Measurements from ENCODE around the gene CYP1A1.
A peak's percentile ranks its signal among the peaks of the same experiment; 100 is the strongest.

Gene CYP1A1

DNA sequence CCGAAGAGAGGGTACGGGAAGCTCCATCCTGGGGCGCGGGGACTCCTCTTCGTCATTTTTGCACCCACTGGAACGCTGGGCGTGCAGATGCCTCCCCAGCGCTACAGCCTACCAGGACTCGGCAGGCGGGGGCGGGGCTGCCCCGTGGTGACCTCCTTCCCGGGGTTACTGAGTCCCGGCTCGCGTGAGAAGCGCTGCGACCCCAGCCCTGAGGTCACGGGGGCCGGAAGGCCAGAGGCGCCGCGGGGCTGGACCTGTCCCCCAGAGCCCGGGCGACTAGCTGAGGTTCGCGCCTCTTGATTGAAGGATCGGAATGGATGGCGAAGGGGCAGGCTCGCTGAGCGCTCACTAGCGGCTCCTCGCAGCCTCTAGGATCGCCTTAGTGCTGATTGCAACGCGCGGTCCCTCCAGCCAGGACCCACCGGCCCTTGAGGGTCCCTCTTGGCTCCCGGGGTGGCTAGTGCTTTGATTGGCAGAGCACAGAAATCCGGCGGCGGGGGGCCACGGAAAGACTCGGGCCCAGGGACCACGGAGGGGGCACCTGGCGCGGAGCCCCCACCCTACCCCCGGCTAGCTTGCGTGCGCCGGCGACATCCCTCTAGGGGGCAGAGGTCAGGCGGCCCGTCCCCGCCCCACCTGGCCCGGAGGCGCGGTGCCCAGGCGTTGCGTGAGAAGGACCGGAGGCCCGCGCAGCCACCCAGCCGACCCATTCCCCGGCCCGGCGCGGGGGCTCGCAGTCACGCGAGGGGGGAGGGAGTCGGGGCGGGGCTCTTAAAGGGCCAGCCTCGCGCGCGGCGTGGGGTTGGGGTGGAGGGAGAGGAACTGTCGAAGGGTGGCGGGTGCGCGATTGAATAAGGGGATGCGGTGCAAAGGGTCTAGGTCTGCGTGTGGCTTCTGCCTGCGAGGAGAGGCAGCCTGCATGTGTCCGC is 781 bp upstream of the CYP1A1 start:
- H3K9me3 Mint-ChIP-seq = no peaks in the 10 kb centered on the region
- H3K4me1 Mint-ChIP-seq (ENCODE audit: low read depth) = peaks cover 12% of the 10 kb centered on the region
- peak; percentile 83 for DNase-seq
- peak overlapping the region; percentile 74 for H3K27ac Mint-ChIP-seq
- peak overlapping the region; percentile 72 for H3K4me3 Mint-ChIP-seq
- H3K36me3 Mint-ChIP-seq (ENCODE audit: low read depth) = no peaks in the 10 kb centered on the region
- H3K27me3 Mint-ChIP-seq = peaks cover 18% of the 10 kb centered on the region

DNA sequence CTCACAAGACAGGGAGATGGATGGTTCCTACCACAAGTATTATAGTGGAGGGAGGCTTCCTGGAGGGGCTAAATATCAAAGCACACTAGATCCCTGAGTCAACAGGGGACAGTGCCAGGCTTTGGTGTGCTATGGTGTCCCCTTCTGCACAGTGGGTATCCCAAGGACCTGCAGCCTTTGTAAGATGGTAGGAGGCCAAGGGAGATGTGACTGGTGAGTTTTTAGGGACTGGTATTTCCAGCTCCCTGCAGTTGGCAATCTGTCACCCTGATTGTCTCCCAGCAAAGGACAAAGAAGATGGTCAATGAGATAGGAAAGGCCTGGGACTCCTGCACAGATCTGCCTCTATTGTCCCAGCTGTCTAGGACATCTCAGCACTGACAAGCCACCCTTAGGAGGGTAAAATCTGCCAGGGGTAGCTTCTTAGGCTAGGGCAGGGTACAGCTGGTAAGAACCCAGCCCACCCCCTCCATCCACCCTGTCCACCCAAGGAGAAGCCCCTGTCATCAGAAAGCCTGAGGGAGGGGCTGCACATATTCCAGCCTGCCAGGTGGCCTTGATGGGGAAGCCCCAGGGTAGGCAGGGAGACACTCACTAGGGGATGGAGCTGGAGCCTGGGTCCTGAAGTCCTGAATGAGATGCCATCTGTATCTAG is 631 bp downstream of the CYP1A1 start:
- Mint-ChIP-seq H3K9me3 (no peaks in the 10 kb centered on the region), H3K27me3 (peaks cover 12% of the 10 kb centered on the region), H3K27ac (peak overlapping the region; percentile 41), H3K36me3 (ENCODE audit: low read depth) (no peaks in the 10 kb centered on the region), H3K4me1 (ENCODE audit: low read depth) (peaks cover 12% of the 10 kb centered on the region), H3K4me3 (peak overlapping the region; percentile 72)
- DNase-seq = peak; percentile 37

GRCh38 chr15:74723754-74724334 is 1.5 kb downstream of the CYP1A1 start:
- DNase-seq = no peak
- H3K9me3 Mint-ChIP-seq = no peaks in the 10 kb centered on the region
- no peak overlapping the region for H3K27ac Mint-ChIP-seq
- peaks cover 12% of the 10 kb centered on the region for H3K27me3 Mint-ChIP-seq
- no peak overlapping the region for H3K4me3 Mint-ChIP-seq
- H3K4me1 Mint-ChIP-seq (ENCODE audit: low read depth) = peaks cover 12% of the 10 kb centered on the region
- no peaks in the 10 kb centered on the region for H3K36me3 Mint-ChIP-seq (ENCODE audit: low read depth)

DNA sequence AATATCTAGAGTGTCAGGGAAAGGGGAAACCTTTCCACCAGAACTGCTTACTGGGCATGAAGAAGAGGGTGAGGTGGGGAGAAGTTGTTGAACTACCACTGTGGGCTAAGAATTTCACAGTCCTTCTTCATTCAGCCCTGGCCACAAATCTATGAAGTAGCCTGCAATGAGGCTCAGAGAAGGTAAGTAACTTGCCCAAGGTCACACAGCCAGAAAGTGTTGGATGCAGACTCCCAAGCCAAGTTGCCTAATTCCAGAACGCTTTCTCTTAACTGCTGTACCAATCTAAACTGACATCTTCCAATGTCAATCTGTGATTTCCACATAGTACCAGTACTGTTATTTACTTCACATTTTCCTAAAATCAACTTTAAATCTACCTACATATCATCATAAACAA is 2.1 kb downstream of the CYP1A1 start:
- peaks cover 12% of the 10 kb centered on the region for H3K27me3 Mint-ChIP-seq
- no peaks in the 10 kb centered on the region for H3K36me3 Mint-ChIP-seq (ENCODE audit: low read depth)
- H3K9me3 Mint-ChIP-seq = no peaks in the 10 kb centered on the region
- H3K27ac Mint-ChIP-seq = no peak overlapping the region
- H3K4me1 Mint-ChIP-seq (ENCODE audit: low read depth) = peaks cover 12% of the 10 kb centered on the region
- no peak overlapping the region for H3K4me3 Mint-ChIP-seq
- no peak for DNase-seq

GRCh38 chr15:74722591-74722990 is 2.7 kb downstream of the CYP1A1 start:
- Mint-ChIP-seq H3K9me3 (no peaks in the 10 kb centered on the region), H3K4me1 (ENCODE audit: low read depth) (peaks cover 12% of the 10 kb centered on the region), H3K27me3 (peaks cover 7% of the 10 kb centered on the region), H3K36me3 (ENCODE audit: low read depth) (no peaks in the 10 kb centered on the region), H3K27ac (no peak overlapping the region), H3K4me3 (no peak overlapping the region)
- no peak for DNase-seq

GRCh38 chr15:74716651-74717050 is 8.7 kb downstream of the CYP1A1 start:
- H3K27ac Mint-ChIP-seq = no peak overlapping the region
- H3K36me3 Mint-ChIP-seq (ENCODE audit: low read depth) = no peaks in the 10 kb centered on the region
- no peaks in the 10 kb centered on the region for H3K27me3 Mint-ChIP-seq
- no peak overlapping the region for H3K4me3 Mint-ChIP-seq
- H3K9me3 Mint-ChIP-seq = no peaks in the 10 kb centered on the region
- no peaks in the 10 kb centered on the region for H3K4me1 Mint-ChIP-seq (ENCODE audit: low read depth)
- no peak for DNase-seq

DNA sequence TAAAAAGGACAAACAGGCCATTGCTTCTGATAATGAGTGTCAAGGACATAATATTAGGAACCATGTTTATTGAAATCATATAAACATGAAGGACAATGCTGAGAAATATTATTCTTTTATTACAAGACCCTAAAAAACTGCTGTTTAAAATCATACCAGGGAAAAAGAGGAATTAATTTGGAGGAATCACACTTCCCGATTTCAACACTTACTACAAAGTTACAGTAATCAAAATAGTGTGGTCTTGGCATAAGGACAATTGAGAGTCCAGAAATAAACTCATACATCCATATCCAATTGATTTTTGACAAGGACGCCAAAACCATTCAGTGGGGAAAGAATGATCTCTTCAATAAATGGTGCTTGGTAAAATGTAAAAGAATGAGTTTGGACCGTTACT is 13.0 kb downstream of the CYP1A1 start:
- no peak overlapping the region for H3K27ac Mint-ChIP-seq
- no peak overlapping the region for H3K4me3 Mint-ChIP-seq
- H3K9me3 Mint-ChIP-seq = no peaks in the 10 kb centered on the region
- no peaks in the 10 kb centered on the region for H3K36me3 Mint-ChIP-seq (ENCODE audit: low read depth)
- H3K27me3 Mint-ChIP-seq = peaks cover 2% of the 10 kb centered on the region
- DNase-seq = no peak
- H3K4me1 Mint-ChIP-seq (ENCODE audit: low read depth) = peaks cover 2% of the 10 kb centered on the region

DNA sequence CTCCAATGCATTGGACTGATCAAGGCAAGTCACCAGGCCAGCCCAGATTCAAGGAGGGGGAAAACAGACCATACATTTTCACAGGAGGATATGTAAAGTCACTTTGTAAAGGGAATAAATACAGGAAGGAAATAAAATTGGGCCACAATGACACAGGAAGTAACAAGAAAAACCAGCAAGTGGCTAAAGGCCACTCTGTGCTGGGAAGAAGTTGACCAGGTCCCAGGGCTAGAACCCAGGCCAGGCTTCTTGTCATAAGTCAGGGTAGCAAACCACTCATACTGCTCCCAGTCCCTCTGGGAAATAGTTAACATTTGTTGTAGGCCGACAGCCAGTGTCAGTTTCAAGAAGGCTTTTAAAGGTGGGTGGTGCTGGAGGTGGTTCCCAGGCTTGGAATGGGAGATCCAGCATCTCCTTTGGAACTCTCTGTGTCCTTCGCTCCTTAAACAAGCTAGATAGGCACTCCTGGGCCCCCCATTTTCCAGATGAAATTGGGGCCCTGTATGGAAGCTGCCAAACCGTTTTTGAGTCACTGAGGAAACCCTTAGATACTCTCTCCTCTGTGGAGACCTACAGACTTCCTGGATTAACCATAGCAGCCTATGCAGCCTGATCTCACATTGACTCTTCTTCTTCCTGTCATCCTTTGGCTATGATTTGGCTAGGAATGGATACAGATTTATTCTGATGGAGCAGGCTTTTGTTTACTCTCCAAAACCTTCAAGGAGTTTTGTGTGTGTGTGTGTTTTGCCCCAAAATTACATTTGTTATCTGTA is 14.8 kb downstream of the CYP1A1 start:
- Mint-ChIP-seq H3K27me3 (peaks cover 11% of the 10 kb centered on the region), H3K4me3 (no peak overlapping the region), H3K9me3 (no peaks in the 10 kb centered on the region), H3K27ac (no peak overlapping the region), H3K36me3 (ENCODE audit: low read depth) (no peaks in the 10 kb centered on the region), H3K4me1 (ENCODE audit: low read depth) (peaks cover 2% of the 10 kb centered on the region)
- DNase-seq = no peak

DNA sequence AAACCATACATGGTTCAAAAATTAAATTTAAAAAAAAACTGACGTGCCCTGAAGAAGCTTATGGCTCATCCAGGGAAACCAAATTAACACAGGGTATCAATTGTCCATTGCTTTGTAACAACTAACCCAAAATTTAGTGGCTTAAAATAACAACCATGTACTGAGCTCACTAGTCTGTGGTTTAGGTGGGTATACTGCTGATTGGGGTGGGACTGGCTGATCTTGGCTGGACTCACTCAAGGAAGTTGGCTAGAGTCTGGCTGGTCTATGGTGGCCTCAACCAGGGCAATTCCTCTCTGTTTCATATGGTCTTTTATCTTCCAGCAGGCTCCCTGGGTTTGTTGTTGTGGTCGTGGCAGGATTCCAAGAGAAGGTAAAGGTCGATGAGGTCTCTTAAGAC is 15.4 kb downstream of the CYP1A1 start:
- no peak overlapping the region for H3K4me3 Mint-ChIP-seq
- H3K36me3 Mint-ChIP-seq (ENCODE audit: low read depth) = no peaks in the 10 kb centered on the region
- peaks cover 14% of the 10 kb centered on the region for H3K27me3 Mint-ChIP-seq
- no peak overlapping the region for H3K27ac Mint-ChIP-seq
- DNase-seq = no peak
- H3K9me3 Mint-ChIP-seq = no peaks in the 10 kb centered on the region
- peaks cover 2% of the 10 kb centered on the region for H3K4me1 Mint-ChIP-seq (ENCODE audit: low read depth)

- DNase-seq = no peak
- no peaks in the 10 kb centered on the region for H3K36me3 Mint-ChIP-seq (ENCODE audit: low read depth)
- H3K9me3 Mint-ChIP-seq = no peaks in the 10 kb centered on the region
These were observed 16.3 kb downstream of the CYP1A1 start for GRCh38 chr15:74709011-74709410.

GRCh38 chr15:74696808-74697207 is 28.5 kb downstream of the CYP1A1 start:
- DNase-seq = no peak
- H3K4me3 Mint-ChIP-seq = peak overlapping the region; percentile 99
- H3K9me3 Mint-ChIP-seq = no peaks in the 10 kb centered on the region
- peaks cover 40% of the 10 kb centered on the region for H3K4me1 Mint-ChIP-seq (ENCODE audit: low read depth)
- peak overlapping the region; percentile 99 for H3K27ac Mint-ChIP-seq
- H3K36me3 Mint-ChIP-seq (ENCODE audit: low read depth) = peaks cover 16% of the 10 kb centered on the region
- H3K27me3 Mint-ChIP-seq = peaks cover 4% of the 10 kb centered on the region

More at GRCh38 chr15:74709011-74709410, 16.3 kb downstream of the CYP1A1 start:
- no peak overlapping the region for H3K4me3 Mint-ChIP-seq
- peaks cover 14% of the 10 kb centered on the region for H3K27me3 Mint-ChIP-seq
- H3K27ac Mint-ChIP-seq = no peak overlapping the region
- H3K4me1 Mint-ChIP-seq (ENCODE audit: low read depth) = peaks cover 2% of the 10 kb centered on the region

GRCh38 chr15:74696398-74696729 is 29.0 kb downstream of the CYP1A1 start:
- DNase-seq = no peak
- H3K27ac Mint-ChIP-seq = peak overlapping the region; percentile 99
- peak overlapping the region; percentile 99 for H3K4me3 Mint-ChIP-seq
- peaks cover 40% of the 10 kb centered on the region for H3K4me1 Mint-ChIP-seq (ENCODE audit: low read depth)
- H3K9me3 Mint-ChIP-seq = no peaks in the 10 kb centered on the region
- H3K27me3 Mint-ChIP-seq = no peaks in the 10 kb centered on the region
- peaks cover 16% of the 10 kb centered on the region for H3K36me3 Mint-ChIP-seq (ENCODE audit: low read depth)

DNA sequence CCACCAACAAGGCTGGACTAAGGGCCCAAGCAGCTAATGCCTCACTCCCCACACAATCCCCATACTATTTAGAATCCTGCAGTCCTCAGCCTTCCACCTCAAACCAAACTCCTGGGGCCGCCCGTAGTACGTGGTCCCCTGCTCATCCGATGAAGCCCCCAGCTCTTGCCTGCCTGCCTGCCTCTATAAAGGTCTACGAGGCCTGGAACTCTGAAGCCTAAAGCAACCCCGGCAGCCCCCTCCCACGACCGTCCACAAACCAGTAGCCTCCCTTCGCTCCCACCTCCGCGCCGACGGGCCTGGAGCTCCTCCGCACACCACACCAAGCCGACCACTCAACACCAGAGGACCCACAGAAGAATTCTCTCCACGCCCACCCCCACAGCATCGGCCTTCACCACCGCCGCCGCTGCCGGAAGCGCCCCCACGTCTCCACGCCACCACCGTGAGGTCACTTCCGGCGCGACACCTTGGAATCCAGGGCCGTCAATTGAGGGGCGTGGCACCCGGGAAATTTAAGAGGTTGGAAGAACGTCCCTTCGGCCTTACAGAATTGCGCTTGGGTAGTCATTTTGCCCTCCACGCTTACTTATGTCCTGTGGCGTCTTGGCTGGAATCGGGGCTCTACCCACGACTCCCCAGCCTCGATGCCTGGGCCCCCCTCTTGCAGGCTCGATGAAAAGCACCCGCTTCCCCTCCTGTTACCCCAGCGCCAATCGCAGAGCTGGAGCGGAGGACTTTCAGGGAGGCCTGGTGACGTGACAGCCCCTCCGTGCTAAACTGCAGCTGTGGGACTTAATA is 29.5 kb downstream of the CYP1A1 start, which contains the start of gene EDC3:
Gene EDC3, minus strand, starts transcription at position 428 of the 801 bp plus-strand sequence. CDS start 20,900 bp downstream, outside the sequence.
- peak within 1 kb of the TSS; percentile 99 for H3K27ac Mint-ChIP-seq

More for the DNA sequence above, 29.5 kb downstream of the CYP1A1 start, which contains the start of gene EDC3:
- Mint-ChIP-seq H3K36me3 (ENCODE audit: low read depth) (peaks cover 16% of the 10 kb centered on the region), H3K27me3 (no peaks in the 10 kb centered on the region), H3K4me1 (ENCODE audit: low read depth) (peaks cover 40% of the 10 kb centered on the region), H3K4me3 (peak within 1 kb of the TSS; percentile 99), H3K9me3 (no peaks in the 10 kb centered on the region)
- peak; percentile 89 for DNase-seq
